ENCODE results near the gene ESYT2. TPM values are rescaled to one million over a fixed set of nuclear protein-coding genes. Genes with fewer than 3 reads are reported as not detected.
A peak's percentile ranks its signal among the peaks of the same experiment; 100 is the strongest.

The ESYT2 gene
- polyA plus RNA-seq, 1 of the 3 experiments (the other 2 are of a cell fraction) = 34.2 TPM

DNA sequence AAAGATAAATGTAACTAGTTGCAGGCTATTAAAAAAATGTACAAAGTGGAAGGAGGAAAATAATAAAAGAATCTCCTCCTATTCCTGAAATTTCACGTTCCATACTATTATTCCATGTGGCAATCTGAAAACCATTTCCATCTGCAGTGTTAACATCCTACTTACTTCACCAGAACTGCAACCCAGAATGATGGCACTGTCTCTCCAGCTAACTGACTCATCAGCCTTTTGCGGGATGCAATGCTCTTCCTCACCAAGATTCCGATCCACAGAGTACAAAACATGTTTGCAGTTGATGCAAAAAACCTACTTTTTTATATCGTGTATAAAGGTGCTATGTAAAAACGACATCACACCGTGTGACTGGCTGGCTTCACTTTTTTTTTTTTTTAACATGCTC, 50.8 kb downstream of the ESYT2 start:
- no peaks in the 10 kb centered on the region for H3K27me3 ChIP-seq (ENCODE audit: insufficient read depth)
- peaks cover 41 to 51% of the 10 kb centered on the region in 2 experiments for H3K36me3 ChIP-seq (replicated peaks in 1 of 2; ENCODE audit: control insufficient read depth in 1 of 2, insufficient read depth in 2 of 2, low read length in 1 of 2)
- H3K9ac ChIP-seq = no peak overlapping the region
- ChIA-PET POLR2A (no interaction called here), CTCF (no interaction called here)
- H3K4me3 ChIP-seq (ENCODE audit: low read depth in 2 of 2, low read length in 1 of 2) = no peak overlapping the region
- H3K4me1 ChIP-seq (ENCODE audit: control insufficient read depth in 1 of 2, insufficient read depth in 2 of 2, low read depth in 1 of 2, low read length in 1 of 2) = peaks cover 4 to 7% of the 10 kb centered on the region in 2 experiments; a peak in 3 of 4 replicates
- no peaks in the 10 kb centered on the region for H4K20me1 ChIP-seq (ENCODE audit: insufficient read depth)
- no peak overlapping the region for H3K4me2 ChIP-seq
- no peaks in the 10 kb centered on the region for H3K9me3 ChIP-seq
- peaks cover 23% of the 10 kb centered on the region for H3F3A ChIP-seq (replicated peaks; ENCODE audit: insufficient read depth)
- no peak for DNase-seq
- 91% methylated on average over 6 of the region's 6 CpGs for WGBS (ENCODE audit: low lambda C conversion rate)
- H3K79me2 ChIP-seq (ENCODE audit: insufficient read depth) = peaks cover 23% of the 10 kb centered on the region
- peak overlapping the region in 1 of 2 experiments; percentile 11; a peak in 1 of 4 replicates for H3K27ac ChIP-seq (ENCODE audit: low read depth in 2 of 2, low read length in 1 of 2)
- no peaks in the 10 kb centered on the region for H3K9me2 ChIP-seq
- H2AFZ ChIP-seq (ENCODE audit: low read depth) = no peak overlapping the region
- no peak for TF ChIP-seq RXRA (IDR thresholded peaks at IDR 0.05; ENCODE audit: borderline replicate concordance, low read depth)
- TF ChIP-seq CHD2 (IDR thresholded peaks at IDR 0.05; ENCODE audit: low read length, partially characterized antibody) = no peak
- TF ChIP-seq GABPA (IDR thresholded peaks at IDR 0.05; ENCODE audit: low read depth) = no peak
- TF ChIP-seq YY1 (IDR thresholded peaks at IDR 0.05; ENCODE audit: low read depth) = no peak
- TF ChIP-seq ELF1 (IDR thresholded peaks at IDR 0.05) = no peak
- TF ChIP-seq FOSL2 (IDR thresholded peaks at IDR 0.05; ENCODE audit: borderline replicate concordance, low read depth) = no peak
- TF ChIP-seq, protein P1, sequence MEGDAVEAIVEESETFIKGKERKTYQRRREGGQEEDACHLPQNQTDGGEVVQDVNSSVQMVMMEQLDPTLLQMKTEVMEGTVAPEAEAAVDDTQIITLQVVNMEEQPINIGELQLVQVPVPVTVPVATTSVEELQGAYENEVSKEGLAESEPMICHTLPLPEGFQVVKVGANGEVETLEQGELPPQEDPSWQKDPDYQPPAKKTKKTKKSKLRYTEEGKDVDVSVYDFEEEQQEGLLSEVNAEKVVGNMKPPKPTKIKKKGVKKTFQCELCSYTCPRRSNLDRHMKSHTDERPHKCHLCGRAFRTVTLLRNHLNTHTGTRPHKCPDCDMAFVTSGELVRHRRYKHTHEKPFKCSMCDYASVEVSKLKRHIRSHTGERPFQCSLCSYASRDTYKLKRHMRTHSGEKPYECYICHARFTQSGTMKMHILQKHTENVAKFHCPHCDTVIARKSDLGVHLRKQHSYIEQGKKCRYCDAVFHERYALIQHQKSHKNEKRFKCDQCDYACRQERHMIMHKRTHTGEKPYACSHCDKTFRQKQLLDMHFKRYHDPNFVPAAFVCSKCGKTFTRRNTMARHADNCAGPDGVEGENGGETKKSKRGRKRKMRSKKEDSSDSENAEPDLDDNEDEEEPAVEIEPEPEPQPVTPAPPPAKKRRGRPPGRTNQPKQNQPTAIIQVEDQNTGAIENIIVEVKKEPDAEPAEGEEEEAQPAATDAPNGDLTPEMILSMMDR (IDR thresholded peaks at IDR 0.05) = no peak
- no peak for TF ChIP-seq RFX5 (IDR thresholded peaks at IDR 0.05; ENCODE audit: low read length)
- no peak for TF ChIP-seq JUND (IDR thresholded peaks at IDR 0.05)
- TF ChIP-seq, protein P2, sequence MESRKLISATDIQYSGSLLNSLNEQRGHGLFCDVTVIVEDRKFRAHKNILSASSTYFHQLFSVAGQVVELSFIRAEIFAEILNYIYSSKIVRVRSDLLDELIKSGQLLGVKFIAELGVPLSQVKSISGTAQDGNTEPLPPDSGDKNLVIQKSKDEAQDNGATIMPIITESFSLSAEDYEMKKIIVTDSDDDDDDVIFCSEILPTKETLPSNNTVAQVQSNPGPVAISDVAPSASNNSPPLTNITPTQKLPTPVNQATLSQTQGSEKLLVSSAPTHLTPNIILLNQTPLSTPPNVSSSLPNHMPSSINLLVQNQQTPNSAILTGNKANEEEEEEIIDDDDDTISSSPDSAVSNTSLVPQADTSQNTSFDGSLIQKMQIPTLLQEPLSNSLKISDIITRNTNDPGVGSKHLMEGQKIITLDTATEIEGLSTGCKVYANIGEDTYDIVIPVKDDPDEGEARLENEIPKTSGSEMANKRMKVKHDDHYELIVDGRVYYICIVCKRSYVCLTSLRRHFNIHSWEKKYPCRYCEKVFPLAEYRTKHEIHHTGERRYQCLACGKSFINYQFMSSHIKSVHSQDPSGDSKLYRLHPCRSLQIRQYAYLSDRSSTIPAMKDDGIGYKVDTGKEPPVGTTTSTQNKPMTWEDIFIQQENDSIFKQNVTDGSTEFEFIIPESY (IDR thresholded peaks at IDR 0.05; ENCODE audit: borderline replicate concordance, low read depth) = no peak

DNA sequence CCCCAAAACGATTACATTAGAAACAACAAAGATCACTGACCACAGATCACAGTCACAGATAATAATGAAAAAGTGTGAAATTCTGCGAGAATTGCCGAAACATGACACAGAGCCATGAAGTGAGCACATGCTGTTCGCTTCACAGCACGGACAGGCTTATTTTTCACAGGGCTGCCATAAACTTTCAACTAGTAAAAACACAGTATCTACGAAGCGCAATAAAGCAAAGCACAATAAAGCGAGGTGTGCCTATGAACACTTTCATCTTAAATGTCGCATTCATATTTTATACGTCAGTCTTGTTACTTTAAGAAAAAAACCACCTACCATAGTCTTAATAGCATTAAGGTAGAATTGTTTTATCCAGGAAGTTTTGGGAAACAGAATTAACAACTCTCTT, 51.5 kb downstream of the ESYT2 start:
- H3K4me3 ChIP-seq (ENCODE audit: low read depth in 2 of 2, low read length in 1 of 2) = no peak overlapping the region
- peaks cover 20% of the 10 kb centered on the region for H3F3A ChIP-seq (replicated peaks; ENCODE audit: insufficient read depth)
- 89% methylated on average over 10 of the region's 10 CpGs for WGBS (ENCODE audit: low lambda C conversion rate)
- peaks cover 0 to 7% of the 10 kb centered on the region in 2 experiments; a peak in 3 of 4 replicates for H3K4me1 ChIP-seq (ENCODE audit: control insufficient read depth in 1 of 2, insufficient read depth in 2 of 2, low read depth in 1 of 2, low read length in 1 of 2)
- no peaks in the 10 kb centered on the region for H3K9me3 ChIP-seq
- ChIA-PET POLR2A (no interaction called here), CTCF (no interaction called here)
- H4K20me1 ChIP-seq (ENCODE audit: insufficient read depth) = no peaks in the 10 kb centered on the region
- H3K27ac ChIP-seq (ENCODE audit: low read depth in 2 of 2, low read length in 1 of 2) = no peak overlapping the region
- H3K9me2 ChIP-seq = no peaks in the 10 kb centered on the region
- no peak overlapping the region for H3K4me2 ChIP-seq
- peaks cover 35 to 51% of the 10 kb centered on the region in 2 experiments for H3K36me3 ChIP-seq (replicated peaks in 1 of 2; ENCODE audit: control insufficient read depth in 1 of 2, insufficient read depth in 2 of 2, low read length in 1 of 2)
- no peak for TF ChIP-seq RFX5 (IDR thresholded peaks at IDR 0.05; ENCODE audit: low read length)
- TF ChIP-seq NFIC (IDR thresholded peaks at IDR 0.05; ENCODE audit: borderline replicate concordance) = no peak
- TF ChIP-seq CHD2 (IDR thresholded peaks at IDR 0.05; ENCODE audit: low read length, partially characterized antibody) = no peak
- no peak for TF ChIP-seq EP300 (IDR thresholded peaks at IDR 0.05; ENCODE audit: borderline replicate concordance in 1 of 2, low read depth in 1 of 2, low read length in 1 of 2)
- TF ChIP-seq MEF2A (IDR thresholded peaks at IDR 0.05; ENCODE audit: borderline replicate concordance, low read depth) = no peak
- TF ChIP-seq TCF12 (IDR thresholded peaks at IDR 0.05) = no peak
- no peak overlapping the region for H2AFZ ChIP-seq (ENCODE audit: low read depth)
- peaks cover 23% of the 10 kb centered on the region for H3K79me2 ChIP-seq (ENCODE audit: insufficient read depth)
- H3K27me3 ChIP-seq (ENCODE audit: insufficient read depth) = no peaks in the 10 kb centered on the region
- H3K9ac ChIP-seq = no peak overlapping the region
- no peak for DNase-seq

All from SK-N-SH (cell line).